GM12878 (cell line): ENCODE data around the gene PDZD2. TPM values are rescaled to one million over a fixed set of nuclear protein-coding genes. Genes with fewer than 3 reads are reported as not detected.

Source experiments
- FOXM1 ChIP-seq: IDR thresholded peaks from 2 replicates; pipeline ENCODE4 v1.6.1; 2012; ENCODE audit warnings: low read depth, mild to moderate bottlenecking, inconsistent platforms, low read length, moderate library complexity
- IKZF1 ChIP-seq: fragments of 450-650 bp; conservative IDR thresholded peaks from 2 replicates; pipeline ENCODE4 v1.6.1; 2017; ENCODE audit warnings: antibody characterized with exemption, mild to moderate bottlenecking
- NR2C1 ChIP-seq: fragments of 450-650 bp; IDR thresholded peaks from 2 replicates; pipeline ENCODE4 v1.6.1; 2017; ENCODE audit warnings: antibody characterized with exemption, mild to moderate bottlenecking, moderate library complexity
- NRF1 ChIP-seq: conservative IDR thresholded peaks from 2 replicates; pipeline ENCODE4 v1.6.1; 2011; ENCODE audit warnings: mild to moderate bottlenecking, low read depth, low read length, improper control_type of control experiment
- POLR2AphosphoS2 ChIP-seq: IDR thresholded peaks from 2 replicates; pipeline ENCODE4 v1.6.1; 2011; ENCODE audit warnings: low read depth, mild to moderate bottlenecking, low read length, improper control_type of control experiment, moderate library complexity
- SRF ChIP-seq, 2 experiments: IDR thresholded peaks; 2 replicates each; pipeline ENCODE4 v1.6.1; 2011; ENCODE audit warnings: low read depth in 2 of 2, low read length in 2 of 2, mild to moderate bottlenecking in 1 of 2, moderate library complexity in 1 of 2
- ZNF24 ChIP-seq: fragments of 450-650 bp; IDR thresholded peaks from 2 replicates; pipeline ENCODE4 v1.6.1; 2017; ENCODE audit warnings: antibody characterized with exemption, mild to moderate bottlenecking
- polyA plus RNA-seq, 11 experiments: library from polyadenylated mRNA; depleted of rRNA in 4 of 11; unstranded in 6 of 11; stranded (reverse) in 5 of 11; fragments of >200 nt; fragmentation: Nextera tagmentation in 4 of 11; fragmentation: Illumina TruSeq in 1 of 11; extraction: Ambion mirVana in 4 of 11; extraction: Trizol in 1 of 11; gene quantifications; 1 replicate in 1 of 11; 2 replicates in 10 of 11; pipeline versions ENCODE4 v1.2.1 to v1.2.3, GENCODE V29; 2011 to 2016; ENCODE audit warnings: inconsistent platforms in 2 of 11, missing spikeins in 2 of 11, low read depth in 1 of 11
- total RNA-seq, 4 experiments: library from RNA; depleted of rRNA in 3 of 4; stranded (reverse); fragments of >200 nt in 3 of 4; fragmentation: Illumina TruSeq in 1 of 4; extraction: Trizol in 1 of 4; gene quantifications; 2 replicates each; pipeline versions ENCODE4 v1.2.1 to v1.2.3, GENCODE V29; 2013 to 2021
- TF ChIP-seq, protein P1 (sequence below): fragments of 450-650 bp; formaldehyde crosslinking; IDR thresholded peaks from 2 replicates; pipeline ENCODE4 v1.5.0; 2022; ENCODE audit warnings: mild to moderate bottlenecking, missing genetic modification characterization
- TF ChIP-seq, protein P2 (sequence below): fragments of 450-650 bp; IDR thresholded peaks from 2 replicates; pipeline ENCODE4 v1.6.1; 2017; ENCODE audit warnings: mild to moderate bottlenecking, moderate library complexity
- TF ChIP-seq, protein P3 (sequence below): IDR thresholded peaks from 2 replicates; pipeline ENCODE4 v1.6.1; 2012; ENCODE audit warnings: improper control_type of control experiment, low read depth, low read length; ENCODE audit not compliant: insufficient replicate concordance

Gene PDZD2
- total and polyA plus RNA-seq, 10 of the 15 experiments (the other 5 are each of a cell fraction or from before 2014, with no cell fraction given): 0.01 to 0.58 (median 0.29) TPM; not detected in 3

DNA sequence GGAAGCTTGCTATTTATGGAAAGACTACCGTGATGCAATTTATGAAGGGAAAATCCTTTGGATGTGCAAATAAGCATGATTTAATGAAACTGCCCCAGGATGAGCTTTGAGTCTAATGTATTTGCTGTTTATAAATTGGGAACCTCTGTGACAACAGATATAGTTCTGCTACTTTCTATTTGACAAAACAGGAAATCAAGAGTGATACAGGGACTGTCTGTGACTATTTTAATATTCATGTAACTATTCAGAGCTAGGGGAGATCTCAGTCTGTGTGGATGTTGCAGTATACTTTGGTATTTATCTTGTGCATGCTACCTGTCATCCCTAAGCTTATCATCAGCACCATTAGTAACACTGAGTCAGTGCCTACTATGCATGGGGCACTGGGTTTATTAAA is 132.1 kb downstream of the PDZD2 start (continued):
- TF ChIP-seq, protein P1, sequence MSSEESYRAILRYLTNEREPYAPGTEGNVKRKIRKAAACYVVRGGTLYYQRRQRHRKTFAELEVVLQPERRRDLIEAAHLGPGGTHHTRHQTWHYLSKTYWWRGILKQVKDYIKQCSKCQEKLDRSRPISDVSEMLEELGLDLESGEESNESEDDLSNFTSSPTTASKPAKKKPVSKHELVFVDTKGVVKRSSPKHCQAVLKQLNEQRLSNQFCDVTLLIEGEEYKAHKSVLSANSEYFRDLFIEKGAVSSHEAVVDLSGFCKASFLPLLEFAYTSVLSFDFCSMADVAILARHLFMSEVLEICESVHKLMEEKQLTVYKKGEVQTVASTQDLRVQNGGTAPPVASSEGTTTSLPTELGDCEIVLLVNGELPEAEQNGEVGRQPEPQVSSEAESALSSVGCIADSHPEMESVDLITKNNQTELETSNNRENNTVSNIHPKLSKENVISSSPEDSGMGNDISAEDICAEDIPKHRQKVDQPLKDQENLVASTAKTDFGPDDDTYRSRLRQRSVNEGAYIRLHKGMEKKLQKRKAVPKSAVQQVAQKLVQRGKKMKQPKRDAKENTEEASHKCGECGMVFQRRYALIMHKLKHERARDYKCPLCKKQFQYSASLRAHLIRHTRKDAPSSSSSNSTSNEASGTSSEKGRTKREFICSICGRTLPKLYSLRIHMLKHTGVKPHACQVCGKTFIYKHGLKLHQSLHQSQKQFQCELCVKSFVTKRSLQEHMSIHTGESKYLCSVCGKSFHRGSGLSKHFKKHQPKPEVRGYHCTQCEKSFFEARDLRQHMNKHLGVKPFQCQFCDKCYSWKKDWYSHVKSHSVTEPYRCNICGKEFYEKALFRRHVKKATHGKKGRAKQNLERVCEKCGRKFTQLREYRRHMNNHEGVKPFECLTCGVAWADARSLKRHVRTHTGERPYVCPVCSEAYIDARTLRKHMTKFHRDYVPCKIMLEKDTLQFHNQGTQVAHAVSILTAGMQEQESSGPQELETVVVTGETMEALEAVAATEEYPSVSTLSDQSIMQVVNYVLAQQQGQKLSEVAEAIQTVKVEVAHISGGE (CRISPR knock-in tag): no peak
- TF ChIP-seq, protein P2, sequence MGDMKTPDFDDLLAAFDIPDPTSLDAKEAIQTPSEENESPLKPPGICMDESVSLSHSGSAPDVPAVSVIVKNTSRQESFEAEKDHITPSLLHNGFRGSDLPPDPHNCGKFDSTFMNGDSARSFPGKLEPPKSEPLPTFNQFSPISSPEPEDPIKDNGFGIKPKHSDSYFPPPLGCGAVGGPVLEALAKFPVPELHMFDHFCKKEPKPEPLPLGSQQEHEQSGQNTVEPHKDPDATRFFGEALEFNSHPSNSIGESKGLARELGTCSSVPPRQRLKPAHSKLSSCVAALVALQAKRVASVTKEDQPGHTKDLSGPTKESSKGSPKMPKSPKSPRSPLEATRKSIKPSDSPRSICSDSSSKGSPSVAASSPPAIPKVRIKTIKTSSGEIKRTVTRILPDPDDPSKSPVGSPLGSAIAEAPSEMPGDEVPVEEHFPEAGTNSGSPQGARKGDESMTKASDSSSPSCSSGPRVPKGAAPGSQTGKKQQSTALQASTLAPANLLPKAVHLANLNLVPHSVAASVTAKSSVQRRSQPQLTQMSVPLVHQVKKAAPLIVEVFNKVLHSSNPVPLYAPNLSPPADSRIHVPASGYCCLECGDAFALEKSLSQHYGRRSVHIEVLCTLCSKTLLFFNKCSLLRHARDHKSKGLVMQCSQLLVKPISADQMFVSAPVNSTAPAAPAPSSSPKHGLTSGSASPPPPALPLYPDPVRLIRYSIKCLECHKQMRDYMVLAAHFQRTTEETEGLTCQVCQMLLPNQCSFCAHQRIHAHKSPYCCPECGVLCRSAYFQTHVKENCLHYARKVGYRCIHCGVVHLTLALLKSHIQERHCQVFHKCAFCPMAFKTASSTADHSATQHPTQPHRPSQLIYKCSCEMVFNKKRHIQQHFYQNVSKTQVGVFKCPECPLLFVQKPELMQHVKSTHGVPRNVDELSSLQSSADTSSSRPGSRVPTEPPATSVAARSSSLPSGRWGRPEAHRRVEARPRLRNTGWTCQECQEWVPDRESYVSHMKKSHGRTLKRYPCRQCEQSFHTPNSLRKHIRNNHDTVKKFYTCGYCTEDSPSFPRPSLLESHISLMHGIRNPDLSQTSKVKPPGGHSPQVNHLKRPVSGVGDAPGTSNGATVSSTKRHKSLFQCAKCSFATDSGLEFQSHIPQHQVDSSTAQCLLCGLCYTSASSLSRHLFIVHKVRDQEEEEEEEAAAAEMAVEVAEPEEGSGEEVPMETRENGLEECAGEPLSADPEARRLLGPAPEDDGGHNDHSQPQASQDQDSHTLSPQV: no peak
- TF ChIP-seq SRF (IDR thresholded peaks at IDR 0.05; ENCODE audit: low read depth in 2 of 2, low read length in 2 of 2) (no peak), IKZF1 (no peak), NRF1 (no peak), FOXM1 (peak; percentile 86; the same call in 1 of the 2 replicates), ZNF24 (no peak), NR2C1 (no peak), POLR2AphosphoS2 (no peak)
- TF ChIP-seq, protein P3, sequence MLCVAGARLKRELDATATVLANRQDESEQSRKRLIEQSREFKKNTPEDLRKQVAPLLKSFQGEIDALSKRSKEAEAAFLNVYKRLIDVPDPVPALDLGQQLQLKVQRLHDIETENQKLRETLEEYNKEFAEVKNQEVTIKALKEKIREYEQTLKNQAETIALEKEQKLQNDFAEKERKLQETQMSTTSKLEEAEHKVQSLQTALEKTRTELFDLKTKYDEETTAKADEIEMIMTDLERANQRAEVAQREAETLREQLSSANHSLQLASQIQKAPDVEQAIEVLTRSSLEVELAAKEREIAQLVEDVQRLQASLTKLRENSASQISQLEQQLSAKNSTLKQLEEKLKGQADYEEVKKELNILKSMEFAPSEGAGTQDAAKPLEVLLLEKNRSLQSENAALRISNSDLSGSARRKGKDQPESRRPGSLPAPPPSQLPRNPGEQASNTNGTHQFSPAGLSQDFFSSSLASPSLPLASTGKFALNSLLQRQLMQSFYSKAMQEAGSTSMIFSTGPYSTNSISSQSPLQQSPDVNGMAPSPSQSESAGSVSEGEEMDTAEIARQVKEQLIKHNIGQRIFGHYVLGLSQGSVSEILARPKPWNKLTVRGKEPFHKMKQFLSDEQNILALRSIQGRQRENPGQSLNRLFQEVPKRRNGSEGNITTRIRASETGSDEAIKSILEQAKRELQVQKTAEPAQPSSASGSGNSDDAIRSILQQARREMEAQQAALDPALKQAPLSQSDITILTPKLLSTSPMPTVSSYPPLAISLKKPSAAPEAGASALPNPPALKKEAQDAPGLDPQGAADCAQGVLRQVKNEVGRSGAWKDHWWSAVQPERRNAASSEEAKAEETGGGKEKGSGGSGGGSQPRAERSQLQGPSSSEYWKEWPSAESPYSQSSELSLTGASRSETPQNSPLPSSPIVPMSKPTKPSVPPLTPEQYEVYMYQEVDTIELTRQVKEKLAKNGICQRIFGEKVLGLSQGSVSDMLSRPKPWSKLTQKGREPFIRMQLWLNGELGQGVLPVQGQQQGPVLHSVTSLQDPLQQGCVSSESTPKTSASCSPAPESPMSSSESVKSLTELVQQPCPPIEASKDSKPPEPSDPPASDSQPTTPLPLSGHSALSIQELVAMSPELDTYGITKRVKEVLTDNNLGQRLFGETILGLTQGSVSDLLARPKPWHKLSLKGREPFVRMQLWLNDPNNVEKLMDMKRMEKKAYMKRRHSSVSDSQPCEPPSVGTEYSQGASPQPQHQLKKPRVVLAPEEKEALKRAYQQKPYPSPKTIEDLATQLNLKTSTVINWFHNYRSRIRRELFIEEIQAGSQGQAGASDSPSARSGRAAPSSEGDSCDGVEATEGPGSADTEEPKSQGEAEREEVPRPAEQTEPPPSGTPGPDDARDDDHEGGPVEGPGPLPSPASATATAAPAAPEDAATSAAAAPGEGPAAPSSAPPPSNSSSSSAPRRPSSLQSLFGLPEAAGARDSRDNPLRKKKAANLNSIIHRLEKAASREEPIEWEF: no peak
